ENCODE measurements around the gene C1QTNF12.

- TF ChIP-seq CTCF (IDR thresholded peaks at IDR 0.05) (no peak), POLR2A (IDR thresholded peaks at IDR 0.05) (no peak)
Observed at GRCh38 chr1:1255611-1256010, 9.1 kb upstream of the C1QTNF12 start.

Data from esophagus squamous epithelium (tissue), 4 donors.